HG03571 (cell line): ENCODE measurements around the gene CHRM4.
A peak's percentile ranks its signal among the peaks of the same experiment; 100 is the strongest.

Source experiments
- ATAC-seq: cut with Tn5 transposase; IDR thresholded peaks from one replicate; pipeline ENCODE4 v1.9.1; 2021; ENCODE audit not compliant: unreplicated experiment

The CHRM4 gene

GRCh38 chr11:46404476-46405017 is 13.0 kb upstream of the CHRM4 start:
- ATAC-seq: no peak

- no peak for ATAC-seq
Observed at GRCh38 chr11:46402957-46403902, 11.7 kb upstream of the CHRM4 start.

- no peak for ATAC-seq
Observed at GRCh38 chr11:46397526-46397925, 6.0 kb upstream of the CHRM4 start.

GRCh38 chr11:46393759-46394158 is 2.2 kb upstream of the CHRM4 start:
- ATAC-seq: no peak

DNA sequence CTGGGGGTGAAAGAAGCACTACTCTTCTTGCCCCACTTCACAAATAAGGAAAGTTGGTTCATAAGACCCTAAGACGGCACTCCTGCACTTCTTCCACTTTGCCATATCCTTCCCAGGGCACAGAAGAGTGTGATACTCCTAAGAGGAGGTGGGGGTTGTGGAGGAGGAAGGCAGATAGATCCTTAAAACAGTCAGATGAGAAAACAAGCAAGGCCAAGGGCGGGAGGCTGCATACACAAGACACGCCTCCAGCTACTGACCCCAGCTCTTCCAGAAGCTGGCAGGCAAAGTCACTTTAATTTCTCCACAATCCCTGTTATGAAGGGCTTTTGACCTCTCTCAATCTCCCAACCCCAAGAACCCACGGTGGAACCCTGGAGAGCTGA is 1.6 kb upstream of the CHRM4 start:
- no peak for ATAC-seq

- ATAC-seq: peak; percentile 66
Observed at GRCh38 chr11:46392421-46393230, 1.1 kb upstream of the CHRM4 start.

- no peak for ATAC-seq
Observed at GRCh38 chr11:46391186-46391577, 394 bp downstream of the CHRM4 start.

DNA sequence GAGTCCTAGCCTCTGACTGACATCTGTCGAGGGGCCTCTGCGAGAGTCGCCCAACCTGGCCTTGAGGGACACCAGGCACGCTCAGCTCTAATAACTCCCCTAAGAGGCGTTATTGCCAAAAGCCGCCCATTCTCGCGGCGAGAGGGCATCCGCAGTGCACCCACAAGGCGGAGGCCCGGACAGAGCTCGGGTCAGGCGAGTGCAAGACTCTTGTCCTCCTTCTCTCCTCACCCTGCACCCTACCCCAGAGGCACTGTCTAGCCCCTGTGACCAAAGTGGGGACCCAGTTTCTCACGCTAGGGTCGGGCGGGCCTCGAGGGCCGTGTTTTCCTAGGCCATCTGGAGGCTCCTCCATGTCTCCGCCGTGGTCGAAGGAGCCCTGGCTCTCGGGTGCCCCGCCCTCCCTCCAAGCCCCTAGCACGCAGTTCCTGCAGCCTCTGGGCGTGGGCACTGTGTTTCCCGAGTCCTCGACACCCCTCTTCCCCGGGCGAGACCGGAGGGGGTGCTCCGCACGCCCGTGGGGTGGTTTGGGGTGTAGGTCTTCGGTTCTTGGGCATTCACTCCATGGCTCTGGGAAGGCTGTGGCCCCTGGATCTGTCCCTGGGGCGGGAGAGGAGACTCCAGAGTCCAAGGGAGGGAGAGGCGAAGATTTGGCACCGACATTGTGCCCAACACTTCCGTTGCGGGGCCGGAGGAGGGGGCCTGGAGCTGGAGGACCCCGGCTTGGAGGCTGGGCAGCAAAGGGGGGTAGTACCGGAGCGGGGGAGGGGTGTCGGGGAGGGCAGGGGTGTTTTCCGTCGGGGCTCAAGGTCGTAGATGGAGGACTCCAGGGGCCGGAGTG is 1.0 kb downstream of the CHRM4 start:
- no peak for ATAC-seq

GRCh38 chr11:46389450-46390330 is 1.9 kb downstream of the CHRM4 start:
- no peak for ATAC-seq

- no peak for ATAC-seq
Observed at GRCh38 chr11:46388619-46389449, 2.7 kb downstream of the CHRM4 start.

- ATAC-seq: no peak
Observed at GRCh38 chr11:46387919-46388618, 3.5 kb downstream of the CHRM4 start.

- no peak for ATAC-seq
Observed at GRCh38 chr11:46387456-46387855, 4.1 kb downstream of the CHRM4 start.

- no peak for ATAC-seq
Observed at GRCh38 chr11:46386674-46387073, 4.9 kb downstream of the CHRM4 start.

DNA sequence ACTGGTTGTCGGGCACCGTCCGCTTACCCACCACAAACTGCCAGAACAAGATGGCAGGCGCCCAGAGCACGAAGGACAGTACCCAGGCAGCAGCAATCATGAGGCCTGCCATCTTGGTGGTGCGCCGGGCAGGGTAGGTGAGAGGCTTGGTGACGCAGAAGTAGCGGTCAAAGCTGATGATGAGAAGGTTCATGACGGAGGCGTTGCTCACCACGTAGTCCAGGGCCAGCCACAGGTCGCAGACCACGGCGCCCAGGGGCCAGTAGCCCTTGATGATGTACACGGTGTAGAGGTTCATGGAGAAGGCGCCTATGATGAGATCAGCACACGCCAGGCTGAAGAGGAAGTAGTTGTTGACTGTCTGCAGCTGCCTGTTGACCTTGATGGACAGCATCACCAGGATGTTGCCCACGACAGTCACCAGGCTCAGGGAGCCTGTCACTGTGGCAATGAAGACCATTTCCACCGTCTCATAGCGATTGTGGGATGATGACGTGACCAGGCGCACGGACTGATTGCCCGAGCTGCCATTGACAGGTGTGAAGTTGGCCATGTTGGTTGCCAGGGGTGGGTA is 5.5 kb downstream of the CHRM4 start:
- no peak for ATAC-seq

GRCh38 chr11:46385169-46386004 is 6.2 kb downstream of the CHRM4 start:
- no peak for ATAC-seq

DNA sequence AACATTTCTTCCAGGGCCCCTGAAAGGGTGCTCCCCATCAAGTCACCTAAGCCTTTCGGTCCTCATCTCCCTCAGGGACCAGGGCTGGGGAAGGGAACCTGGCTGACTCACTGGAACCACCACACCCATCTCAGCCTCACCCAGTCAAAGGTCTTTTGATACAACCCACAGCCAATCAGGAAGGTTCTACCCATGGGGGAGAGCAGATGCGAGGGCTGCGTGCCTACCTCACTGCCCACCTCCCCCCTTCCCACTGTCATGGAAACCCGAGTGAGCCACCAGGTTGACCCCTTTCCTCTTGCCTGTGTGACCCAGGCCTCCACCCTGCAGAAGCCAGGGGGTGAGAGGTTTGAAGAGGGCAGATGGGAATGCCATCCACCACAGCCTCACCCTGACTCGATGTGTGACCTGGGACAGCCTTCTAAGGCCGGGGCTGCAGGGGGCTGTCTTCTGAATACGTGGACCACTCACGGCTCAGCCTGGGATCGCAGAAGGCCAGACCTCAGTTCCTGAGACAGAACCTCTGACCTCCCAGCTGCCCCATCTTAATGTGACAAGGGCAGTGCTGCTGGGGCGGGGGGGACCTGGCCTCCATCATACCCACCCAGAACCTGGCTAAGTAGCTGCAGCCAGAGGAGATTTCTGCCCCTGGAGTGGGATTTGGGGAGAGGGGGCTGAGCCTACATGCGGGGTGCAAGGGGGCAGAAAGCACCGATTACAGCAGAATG is 7.4 kb downstream of the CHRM4 start:
- no peak for ATAC-seq

DNA sequence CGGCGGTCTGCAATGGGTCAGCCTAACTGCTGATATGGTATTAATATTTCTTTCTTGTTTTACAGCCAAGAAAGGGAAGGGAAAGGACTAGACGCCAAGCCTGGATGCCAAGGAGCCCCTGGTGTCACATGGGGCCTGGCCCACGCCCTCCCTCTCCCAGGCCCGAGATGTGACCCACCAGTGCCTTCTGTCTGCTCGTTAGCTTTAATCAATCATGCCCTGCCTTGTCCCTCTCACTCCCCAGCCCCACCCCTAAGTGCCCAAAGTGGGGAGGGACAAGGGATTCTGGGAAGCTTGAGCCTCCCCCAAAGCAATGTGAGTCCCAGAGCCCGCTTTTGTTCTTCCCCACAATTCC is 8.2 kb downstream of the CHRM4 start:
- no peak for ATAC-seq
